Measurements from ENCODE around the gene SRRM4.

DNA sequence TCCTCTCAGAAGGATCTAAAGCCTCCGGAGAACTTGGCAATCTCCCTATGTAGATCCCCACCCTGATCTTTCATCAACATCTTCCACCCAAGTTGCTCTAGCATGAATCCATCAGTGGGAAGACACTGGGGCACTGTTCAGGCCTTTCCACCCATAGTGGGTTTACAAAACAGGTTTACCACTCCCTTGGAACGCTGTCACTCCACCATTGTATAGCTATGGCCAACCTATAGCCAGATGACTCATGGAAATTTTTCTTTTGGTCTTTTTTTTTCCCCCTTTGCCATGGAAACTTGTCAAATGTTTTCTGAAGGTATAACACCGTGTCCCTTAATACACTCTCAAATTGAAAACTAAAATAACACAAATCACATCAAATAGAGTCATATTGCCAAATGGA, 186.6 kb downstream of the SRRM4 start:
- TF ChIP-seq, protein P1, sequence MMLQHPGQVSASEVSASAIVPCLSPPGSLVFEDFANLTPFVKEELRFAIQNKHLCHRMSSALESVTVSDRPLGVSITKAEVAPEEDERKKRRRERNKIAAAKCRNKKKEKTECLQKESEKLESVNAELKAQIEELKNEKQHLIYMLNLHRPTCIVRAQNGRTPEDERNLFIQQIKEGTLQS (IDR thresholded peaks at IDR 0.05), result no peak
- no peak for TF ChIP-seq CTCF (IDR thresholded peaks at IDR 0.05; ENCODE audit: low read depth, low read length, missing input control)
- TF ChIP-seq, protein P2, sequence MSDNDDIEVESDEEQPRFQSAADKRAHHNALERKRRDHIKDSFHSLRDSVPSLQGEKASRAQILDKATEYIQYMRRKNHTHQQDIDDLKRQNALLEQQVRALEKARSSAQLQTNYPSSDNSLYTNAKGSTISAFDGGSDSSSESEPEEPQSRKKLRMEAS (IDR thresholded peaks at IDR 0.05), result no peak
- TF ChIP-seq SP1 (IDR thresholded peaks at IDR 0.05), result no peak
- no peak for TF ChIP-seq HNF4G (IDR thresholded peaks at IDR 0.05)
- TF ChIP-seq REST (IDR thresholded peaks at IDR 0.05), result no peak
- TF ChIP-seq EGR1 (IDR thresholded peaks at IDR 0.05; ENCODE audit: low read depth in 2 of 2), result no peak

All from liver (tissue), 3 donors.